ENCODE measurements around the gene SNED1.

Gene SNED1

DNA sequence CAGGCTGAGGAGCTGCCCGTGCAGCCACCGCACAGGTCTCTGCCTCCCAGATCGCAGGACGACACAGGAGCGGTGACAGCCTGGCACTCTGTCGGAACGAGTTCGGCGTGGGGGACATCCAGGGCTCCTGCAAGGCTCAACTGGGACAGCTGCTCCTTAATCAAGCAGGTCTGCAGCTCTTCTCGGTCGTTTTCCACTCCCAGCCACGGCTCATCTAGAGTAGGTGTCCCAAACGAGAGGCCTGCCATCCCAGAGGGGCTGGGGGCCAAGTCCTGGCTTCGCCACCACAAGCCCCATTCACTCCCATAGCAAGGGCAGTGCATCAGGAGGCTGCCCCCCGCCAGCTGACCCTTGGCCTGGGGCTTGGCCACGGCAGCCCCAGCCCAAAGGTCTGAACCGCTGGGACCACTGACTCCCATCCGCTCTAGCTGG lies 128.4 kb downstream of the SNED1 start:
- FAIRE-seq (peak; percentile 23), DNase-seq (ENCODE audit: insufficient read length, low spot score) (no peak)
- TF ChIP-seq PAX5 (IDR thresholded peaks at IDR 0.05; ENCODE audit: insufficient read depth, low read length, severe bottlenecking) (no peak), TAF1 (IDR thresholded peaks at IDR 0.05; ENCODE audit: low read depth, low read length) (no peak), POU2F2 (IDR thresholded peaks at IDR 0.05; ENCODE audit: low read depth, low read length) (no peak), SPI1 (IDR thresholded peaks at IDR 0.05; ENCODE audit: low read depth, low read length) (no peak), POLR2A (IDR thresholded peaks at IDR 0.05; ENCODE audit: low read depth, low read length) (no peak), POLR2AphosphoS5 (IDR thresholded peaks at IDR 0.05; ENCODE audit: low read depth, low read length) (no peak)

DNA sequence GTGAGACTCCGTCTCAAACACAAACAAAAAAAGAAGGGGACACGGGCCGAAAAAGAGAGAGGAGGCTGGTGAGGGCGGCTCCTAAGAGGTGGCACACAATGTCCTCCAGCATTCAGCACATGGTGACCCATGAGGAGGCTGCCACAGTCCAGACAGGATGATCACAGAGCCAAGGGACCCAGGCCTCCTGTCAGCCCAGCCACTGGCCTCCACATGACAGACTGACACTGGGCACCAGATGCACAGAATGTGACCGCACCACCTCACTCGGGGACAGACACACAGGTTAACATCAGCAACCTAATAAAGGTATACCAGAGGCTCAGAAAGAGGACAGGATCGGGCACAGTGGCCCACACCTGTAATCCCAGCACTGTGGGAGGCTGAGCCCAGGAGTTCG lies 129.8 kb downstream of the SNED1 start:
- FAIRE-seq, result peak; percentile 70
- no peak for DNase-seq (ENCODE audit: insufficient read length, low spot score)
- no peak for TF ChIP-seq PAX5 (IDR thresholded peaks at IDR 0.05; ENCODE audit: insufficient read depth, low read length, severe bottlenecking)
- no peak for TF ChIP-seq POU2F2 (IDR thresholded peaks at IDR 0.05; ENCODE audit: low read depth, low read length)
- no peak for TF ChIP-seq TAF1 (IDR thresholded peaks at IDR 0.05; ENCODE audit: low read depth, low read length)
- no peak for TF ChIP-seq POLR2AphosphoS5 (IDR thresholded peaks at IDR 0.05; ENCODE audit: low read depth, low read length)
- TF ChIP-seq SPI1 (IDR thresholded peaks at IDR 0.05; ENCODE audit: low read depth, low read length), result no peak
- no peak for TF ChIP-seq POLR2A (IDR thresholded peaks at IDR 0.05; ENCODE audit: low read depth, low read length)

DNA sequence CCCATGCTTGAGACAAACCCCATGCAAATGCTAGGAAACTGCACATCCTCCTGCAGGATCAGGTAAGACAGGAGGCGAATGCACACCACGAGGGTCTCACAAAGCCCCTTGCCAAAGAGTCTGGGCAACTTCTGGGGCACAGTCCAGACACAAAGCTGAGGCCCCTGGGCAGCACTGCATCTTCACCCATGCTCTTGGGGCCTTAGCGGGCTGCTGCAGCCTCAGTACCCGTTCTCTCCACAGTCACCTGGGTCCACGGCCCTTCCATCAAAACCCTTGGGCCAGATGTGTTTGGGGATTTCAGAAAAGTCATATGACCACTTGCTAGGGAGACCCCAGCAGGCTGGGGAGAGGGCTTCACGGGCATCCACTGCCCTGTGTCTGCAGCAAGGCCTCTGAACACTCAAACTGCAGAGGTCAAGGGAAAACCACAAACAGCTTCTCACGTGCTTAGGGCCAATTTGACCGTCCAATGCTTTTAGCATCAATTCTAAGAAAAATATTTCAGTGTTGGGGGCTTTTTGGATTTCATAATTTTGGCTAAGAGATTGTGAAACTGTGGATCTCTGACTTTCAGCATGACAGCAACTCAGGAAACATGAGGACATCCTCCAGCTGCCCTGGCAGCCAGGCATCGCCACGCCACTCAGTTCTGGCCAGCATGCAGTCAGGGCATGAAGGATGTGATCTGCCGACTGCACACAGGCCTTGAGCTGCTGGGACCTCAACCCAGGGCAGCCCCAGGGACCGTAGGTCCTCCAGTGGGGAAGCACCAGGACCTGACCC lies 130.9 kb downstream of the SNED1 start:
- no peak for TF ChIP-seq PAX5 (IDR thresholded peaks at IDR 0.05; ENCODE audit: insufficient read depth, low read length, severe bottlenecking)
- no peak for TF ChIP-seq SPI1 (IDR thresholded peaks at IDR 0.05; ENCODE audit: low read depth, low read length)
- TF ChIP-seq POLR2AphosphoS5 (IDR thresholded peaks at IDR 0.05; ENCODE audit: low read depth, low read length), result no peak
- TF ChIP-seq POLR2A (IDR thresholded peaks at IDR 0.05; ENCODE audit: low read depth, low read length), result no peak
- no peak for TF ChIP-seq TAF1 (IDR thresholded peaks at IDR 0.05; ENCODE audit: low read depth, low read length)
- no peak for TF ChIP-seq POU2F2 (IDR thresholded peaks at IDR 0.05; ENCODE audit: low read depth, low read length)
- DNase-seq (ENCODE audit: insufficient read length, low spot score) (no peak), FAIRE-seq (peak; percentile 68)

DNA sequence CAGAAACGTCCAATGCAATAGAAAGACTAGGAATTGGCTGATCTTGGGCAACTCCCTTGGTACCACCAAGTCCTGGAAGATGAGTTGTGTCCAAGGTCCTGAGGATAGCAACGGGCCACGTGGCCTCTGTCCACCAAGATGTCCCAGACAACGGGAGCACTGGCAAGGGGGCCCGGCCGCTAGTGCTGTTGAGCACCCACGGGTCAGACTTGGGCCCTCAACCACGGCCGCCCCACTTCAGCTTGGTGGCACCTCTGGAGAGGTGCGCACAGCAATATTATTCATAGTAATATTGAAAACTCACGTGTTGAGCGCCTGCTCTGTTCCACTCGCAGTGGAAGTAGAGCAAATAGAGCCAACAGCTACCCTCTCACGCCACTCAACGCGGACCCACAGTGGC lies 131.9 kb downstream of the SNED1 start:
- TF ChIP-seq PAX5 (IDR thresholded peaks at IDR 0.05; ENCODE audit: insufficient read depth, low read length, severe bottlenecking) (no peak), SPI1 (IDR thresholded peaks at IDR 0.05; ENCODE audit: low read depth, low read length) (no peak), POLR2A (IDR thresholded peaks at IDR 0.05; ENCODE audit: low read depth, low read length) (no peak), POU2F2 (IDR thresholded peaks at IDR 0.05; ENCODE audit: low read depth, low read length) (no peak), POLR2AphosphoS5 (IDR thresholded peaks at IDR 0.05; ENCODE audit: low read depth, low read length) (no peak), TAF1 (IDR thresholded peaks at IDR 0.05; ENCODE audit: low read depth, low read length) (no peak)
- DNase-seq (ENCODE audit: insufficient read length, low spot score), result no peak
- FAIRE-seq, result no peak

DNA sequence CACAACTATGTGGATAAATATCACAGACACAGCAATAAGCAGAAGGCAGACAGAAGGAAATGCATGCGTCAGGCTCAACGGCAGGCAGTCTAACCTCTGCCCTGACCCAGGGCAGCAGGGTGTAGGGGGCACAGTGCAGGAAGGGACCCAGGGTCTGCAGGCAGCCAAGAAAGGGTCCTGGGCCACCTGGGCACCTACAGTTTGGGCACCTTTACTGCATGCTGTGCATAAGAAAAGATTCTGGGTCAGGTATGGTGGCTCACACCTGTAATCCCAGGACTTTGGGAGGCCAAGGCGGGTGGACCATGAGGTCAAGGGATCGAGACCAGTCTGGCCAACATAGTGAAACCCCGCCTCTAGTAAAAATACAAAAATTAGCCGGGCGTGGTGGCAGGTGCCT lies 133.1 kb downstream of the SNED1 start:
- FAIRE-seq (no peak), DNase-seq (ENCODE audit: insufficient read length, low spot score) (no peak)
- TF ChIP-seq TAF1 (IDR thresholded peaks at IDR 0.05; ENCODE audit: low read depth, low read length) (no peak), POU2F2 (IDR thresholded peaks at IDR 0.05; ENCODE audit: low read depth, low read length) (no peak), PAX5 (IDR thresholded peaks at IDR 0.05; ENCODE audit: insufficient read depth, low read length, severe bottlenecking) (no peak), POLR2A (IDR thresholded peaks at IDR 0.05; ENCODE audit: low read depth, low read length) (no peak), SPI1 (IDR thresholded peaks at IDR 0.05; ENCODE audit: low read depth, low read length) (no peak), POLR2AphosphoS5 (IDR thresholded peaks at IDR 0.05; ENCODE audit: low read depth, low read length) (no peak)

DNA sequence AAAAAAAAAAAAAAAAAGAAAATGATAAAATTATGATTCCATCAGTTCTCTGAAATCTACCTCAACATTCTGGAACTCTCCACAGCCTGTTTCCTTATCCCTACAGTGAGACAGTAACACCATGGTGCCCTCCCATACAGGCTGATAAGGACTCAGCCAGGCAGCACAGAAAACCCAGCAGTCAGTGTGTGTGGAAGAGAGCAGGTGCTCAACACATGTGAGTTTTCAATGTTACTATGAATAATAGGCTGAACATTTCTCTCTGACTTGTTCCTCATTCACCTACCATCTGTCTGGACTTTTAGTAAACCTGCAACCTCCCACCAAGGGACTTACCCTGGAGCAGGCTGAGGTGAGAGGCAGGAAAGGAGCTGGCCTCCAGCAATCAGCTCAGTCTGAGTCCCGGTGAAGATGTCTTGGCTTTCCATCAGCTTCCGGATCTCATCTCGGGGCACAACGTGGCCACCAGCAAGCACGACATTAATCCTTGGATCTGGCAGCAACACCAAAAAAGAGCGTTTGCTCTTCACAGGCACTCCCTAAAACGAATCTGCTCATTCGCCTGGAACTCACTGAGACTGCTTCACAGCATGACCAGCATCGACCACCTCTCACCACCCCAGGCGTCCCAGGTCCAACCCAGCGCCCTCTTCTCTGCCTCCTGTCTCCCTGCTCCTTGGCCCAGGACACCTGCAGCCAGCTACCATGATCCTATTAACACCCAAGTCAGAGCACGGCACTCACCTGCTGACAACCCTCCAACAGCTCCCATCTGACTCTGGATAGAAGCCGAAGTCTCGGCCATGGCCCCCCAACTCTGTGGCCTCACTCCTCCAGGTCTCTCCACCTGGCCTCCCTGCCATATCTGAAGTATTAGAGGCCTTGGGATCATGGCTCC lies 134.4 kb downstream of the SNED1 start:
- no peak for DNase-seq (ENCODE audit: insufficient read length, low spot score)
- peak; percentile 71 for FAIRE-seq
- TF ChIP-seq TAF1 (IDR thresholded peaks at IDR 0.05; ENCODE audit: low read depth, low read length) (no peak), SPI1 (IDR thresholded peaks at IDR 0.05; ENCODE audit: low read depth, low read length) (no peak), POLR2AphosphoS5 (IDR thresholded peaks at IDR 0.05; ENCODE audit: low read depth, low read length) (no peak), POU2F2 (IDR thresholded peaks at IDR 0.05; ENCODE audit: low read depth, low read length) (no peak), PAX5 (IDR thresholded peaks at IDR 0.05; ENCODE audit: insufficient read depth, low read length, severe bottlenecking) (no peak), POLR2A (IDR thresholded peaks at IDR 0.05; ENCODE audit: low read depth, low read length) (no peak)

DNA sequence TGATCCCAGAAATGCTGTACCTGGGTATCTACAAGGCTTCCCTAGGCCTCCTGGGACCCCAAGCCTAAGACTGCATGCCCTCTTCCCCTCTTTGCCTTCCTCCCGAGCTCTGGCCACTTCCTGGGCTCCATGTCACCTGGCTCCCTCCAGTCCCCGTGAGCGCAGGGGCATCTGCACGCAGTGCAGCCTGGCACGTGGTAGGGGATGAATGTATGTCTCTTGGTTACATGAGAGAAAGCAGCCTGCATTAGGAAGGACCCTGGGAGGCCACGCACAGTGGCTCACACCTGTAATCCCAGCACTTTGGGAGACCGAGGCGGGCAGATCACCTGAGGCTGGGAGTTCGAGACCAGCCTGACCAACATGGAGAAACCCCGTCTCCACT lies 135.0 kb downstream of the SNED1 start:
- TF ChIP-seq SPI1 (IDR thresholded peaks at IDR 0.05; ENCODE audit: low read depth, low read length) (no peak), TAF1 (IDR thresholded peaks at IDR 0.05; ENCODE audit: low read depth, low read length) (no peak), POLR2A (IDR thresholded peaks at IDR 0.05; ENCODE audit: low read depth, low read length) (no peak), POU2F2 (IDR thresholded peaks at IDR 0.05; ENCODE audit: low read depth, low read length) (no peak), PAX5 (IDR thresholded peaks at IDR 0.05; ENCODE audit: insufficient read depth, low read length, severe bottlenecking) (no peak), POLR2AphosphoS5 (IDR thresholded peaks at IDR 0.05; ENCODE audit: low read depth, low read length) (no peak)
- no peak for FAIRE-seq
- no peak for DNase-seq (ENCODE audit: insufficient read length, low spot score)

DNA sequence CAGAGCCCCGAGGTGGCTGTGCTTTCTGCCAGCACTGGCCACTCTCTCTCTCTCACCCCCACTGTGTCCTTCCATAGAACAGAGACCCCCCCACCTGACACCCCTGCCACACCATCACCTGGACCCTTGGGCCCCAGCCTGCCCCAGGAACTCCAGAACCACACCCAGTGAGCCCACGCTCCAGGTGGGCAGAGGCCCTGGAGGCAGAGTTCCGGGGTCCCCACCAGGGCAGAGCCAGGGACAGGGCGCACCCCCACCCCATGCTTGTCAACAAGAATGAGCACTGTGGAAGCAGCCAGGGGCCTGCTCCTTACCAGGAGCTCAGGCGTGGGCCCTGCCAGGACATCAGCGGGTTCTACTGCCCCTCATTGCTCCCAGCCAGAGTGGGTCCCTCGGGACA lies 136.3 kb downstream of the SNED1 start:
- TF ChIP-seq SPI1 (IDR thresholded peaks at IDR 0.05; ENCODE audit: low read depth, low read length) (no peak), POLR2AphosphoS5 (IDR thresholded peaks at IDR 0.05; ENCODE audit: low read depth, low read length) (no peak)
- FAIRE-seq (no peak), DNase-seq (ENCODE audit: insufficient read length, low spot score) (no peak)

DNA sequence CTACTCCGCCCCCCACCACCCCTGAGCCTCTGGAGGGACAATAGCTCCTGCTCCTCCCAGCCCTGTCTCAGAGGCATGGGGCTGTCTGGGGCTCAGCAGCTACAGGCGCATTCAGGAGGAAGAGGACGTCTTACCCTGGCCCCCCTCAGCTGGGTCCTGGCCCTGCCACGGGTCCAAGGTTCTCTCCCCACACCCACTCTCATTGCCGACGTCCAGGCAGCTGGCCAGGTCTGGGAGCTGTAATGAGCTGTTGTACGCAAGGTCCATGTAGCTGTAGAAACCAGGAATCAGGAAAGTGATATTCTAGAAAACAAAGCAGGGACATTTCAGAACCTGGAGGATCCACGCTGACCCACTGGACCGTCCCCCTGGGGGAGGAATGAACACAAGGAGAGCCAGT lies 137.3 kb downstream of the SNED1 start:
- DNase-seq (ENCODE audit: insufficient read length, low spot score), result no peak
- TF ChIP-seq POLR2A (IDR thresholded peaks at IDR 0.05; ENCODE audit: low read depth, low read length) (no peak), POLR2AphosphoS5 (IDR thresholded peaks at IDR 0.05; ENCODE audit: low read depth, low read length) (no peak), POU2F2 (IDR thresholded peaks at IDR 0.05; ENCODE audit: low read depth, low read length) (no peak), PAX5 (IDR thresholded peaks at IDR 0.05; ENCODE audit: insufficient read depth, low read length, severe bottlenecking) (no peak), TAF1 (IDR thresholded peaks at IDR 0.05; ENCODE audit: low read depth, low read length) (no peak), SPI1 (IDR thresholded peaks at IDR 0.05; ENCODE audit: low read depth, low read length) (no peak)
- no peak for FAIRE-seq
